HG03432 (cell line): ENCODE data around the gene CCL24.
A peak's percentile ranks its signal among the peaks of the same experiment; 100 is the strongest.
"Not testable (repeated sequence)": the region's sequence is repeated elsewhere in the genome, so short reads cannot be mapped to it uniquely, and the experiment has no call there.

ENCODE experiments used
- ATAC-seq: cut with Tn5 transposase; IDR thresholded peaks from one replicate; pipeline ENCODE4 v1.9.1; 2021; ENCODE audit warnings: mild to moderate bottlenecking, moderate library complexity; ENCODE audit not compliant: unreplicated experiment

The CCL24 gene

DNA sequence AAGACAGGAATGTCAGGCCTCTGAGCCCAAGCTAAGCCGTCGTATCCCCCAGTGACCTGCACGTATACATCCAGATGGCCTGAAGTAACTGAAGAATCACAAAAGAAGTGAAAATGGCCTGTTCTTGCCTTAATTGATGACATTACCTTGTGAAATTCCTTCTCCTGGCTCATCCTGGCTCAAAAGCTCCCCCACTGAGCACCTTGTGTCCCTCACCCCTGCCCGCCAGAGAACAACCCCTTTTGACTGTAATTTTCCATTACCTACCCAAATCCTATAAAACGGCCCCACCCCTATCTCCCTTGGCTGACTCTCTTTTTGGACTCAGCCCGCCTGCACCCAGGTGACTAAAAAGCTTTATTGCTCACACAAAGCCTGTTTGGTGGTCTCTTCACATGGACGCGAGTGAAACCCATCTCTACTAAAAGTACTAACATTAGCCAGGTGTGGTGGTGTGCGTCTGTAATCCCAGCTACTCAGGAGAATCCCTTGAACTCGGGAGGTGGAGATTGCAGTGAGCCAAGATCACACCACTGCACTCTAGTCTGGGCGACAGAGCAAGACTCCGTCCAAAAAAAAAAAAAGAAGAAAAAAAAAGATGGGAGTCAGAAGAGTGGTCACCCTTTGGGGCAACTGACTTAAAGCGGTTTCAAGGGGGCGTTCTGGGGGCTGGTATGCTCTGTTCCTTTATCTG lies 25.3 kb downstream of the CCL24 start:
- ATAC-seq: not testable (repeated sequence)

DNA sequence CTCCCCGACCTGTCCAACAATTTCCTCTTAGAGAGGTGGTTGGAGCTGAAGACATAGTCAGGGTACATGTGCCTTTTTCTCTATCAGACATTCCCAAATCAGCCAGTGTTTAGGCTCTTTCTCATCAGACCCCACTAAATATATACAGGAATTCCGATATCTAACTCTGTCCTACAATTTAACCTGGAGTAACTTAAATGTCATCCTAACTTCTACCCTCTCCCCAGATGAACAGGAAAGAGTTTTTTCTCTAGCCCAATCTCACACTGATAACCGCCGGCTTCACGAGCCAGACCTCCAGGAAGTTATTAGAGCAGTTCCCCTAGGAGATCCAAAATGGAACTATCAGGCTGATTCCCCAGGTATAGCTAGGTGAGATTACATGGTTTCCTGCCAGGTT lies 30.5 kb downstream of the CCL24 start:
- ATAC-seq: not testable (repeated sequence)

DNA sequence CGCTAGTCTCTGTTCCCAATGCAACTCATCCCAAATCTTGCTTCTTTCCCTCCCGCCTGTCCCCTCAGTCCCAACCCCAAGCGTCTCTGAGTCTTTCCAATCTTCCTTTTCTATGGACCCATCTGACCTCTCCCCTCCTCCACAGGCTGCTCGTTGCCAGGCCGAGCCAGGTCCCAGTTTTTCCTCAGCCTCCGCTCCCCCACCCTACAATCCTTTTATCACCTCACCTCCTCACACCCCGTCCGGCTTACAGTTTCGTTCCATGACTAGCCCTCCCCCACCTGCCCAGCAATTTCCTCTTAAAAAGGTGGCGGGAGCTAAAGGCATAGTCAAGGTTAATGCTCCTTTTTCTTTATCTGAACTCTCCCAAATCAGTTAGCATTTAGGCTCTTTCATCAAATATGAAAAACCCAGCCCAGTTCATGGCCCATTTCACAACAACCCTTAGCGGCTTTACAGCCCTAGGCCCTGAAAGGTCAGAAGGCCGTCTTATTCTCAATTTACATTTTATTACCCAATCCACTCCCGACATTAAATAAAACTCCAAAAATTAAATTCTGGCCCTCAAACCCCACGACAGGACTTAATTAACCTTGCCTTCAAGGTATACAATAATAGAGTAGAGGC lies 32.8 kb downstream of the CCL24 start:
- not testable (repeated sequence) for ATAC-seq

DNA sequence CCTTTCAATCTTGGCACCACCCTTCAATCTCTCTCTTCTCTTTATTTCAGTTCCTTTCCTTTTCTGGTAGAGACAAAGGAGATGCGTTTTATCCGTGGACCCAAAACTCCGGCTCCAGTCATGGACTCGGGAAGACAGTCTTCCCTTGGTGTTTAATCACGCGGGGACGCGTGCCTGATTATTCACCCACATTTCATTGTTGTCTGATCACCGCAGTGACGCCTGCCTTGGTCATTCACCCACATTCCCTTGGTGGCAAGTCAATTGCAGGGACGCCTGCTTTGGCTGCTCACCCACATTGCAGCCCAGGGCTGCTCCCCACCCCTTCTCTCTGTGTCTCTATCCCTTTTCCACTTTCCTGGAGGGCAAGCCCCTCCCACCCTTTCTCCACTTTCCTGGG lies 34.1 kb downstream of the CCL24 start:
- ATAC-seq: not testable (repeated sequence)

DNA sequence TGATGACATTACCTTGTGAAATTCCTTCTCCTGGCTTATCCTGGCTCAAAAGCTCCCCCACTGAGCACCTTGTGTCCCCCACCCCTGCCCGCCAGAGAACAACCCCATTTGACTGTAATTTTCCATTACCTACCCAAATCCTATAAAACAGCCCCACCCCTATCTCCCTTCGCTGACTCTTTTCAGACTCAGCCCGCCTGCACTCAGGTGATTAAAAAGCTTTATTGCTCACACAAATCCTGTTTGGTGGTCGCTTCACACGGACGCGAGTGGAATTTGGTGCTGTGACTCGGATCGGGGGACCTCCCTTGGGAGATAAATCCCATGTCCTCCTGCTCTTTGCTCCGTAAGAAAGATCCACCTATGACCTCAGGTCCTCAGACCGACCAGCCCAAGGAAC lies 34.6 kb downstream of the CCL24 start:
- not testable (repeated sequence) for ATAC-seq

DNA sequence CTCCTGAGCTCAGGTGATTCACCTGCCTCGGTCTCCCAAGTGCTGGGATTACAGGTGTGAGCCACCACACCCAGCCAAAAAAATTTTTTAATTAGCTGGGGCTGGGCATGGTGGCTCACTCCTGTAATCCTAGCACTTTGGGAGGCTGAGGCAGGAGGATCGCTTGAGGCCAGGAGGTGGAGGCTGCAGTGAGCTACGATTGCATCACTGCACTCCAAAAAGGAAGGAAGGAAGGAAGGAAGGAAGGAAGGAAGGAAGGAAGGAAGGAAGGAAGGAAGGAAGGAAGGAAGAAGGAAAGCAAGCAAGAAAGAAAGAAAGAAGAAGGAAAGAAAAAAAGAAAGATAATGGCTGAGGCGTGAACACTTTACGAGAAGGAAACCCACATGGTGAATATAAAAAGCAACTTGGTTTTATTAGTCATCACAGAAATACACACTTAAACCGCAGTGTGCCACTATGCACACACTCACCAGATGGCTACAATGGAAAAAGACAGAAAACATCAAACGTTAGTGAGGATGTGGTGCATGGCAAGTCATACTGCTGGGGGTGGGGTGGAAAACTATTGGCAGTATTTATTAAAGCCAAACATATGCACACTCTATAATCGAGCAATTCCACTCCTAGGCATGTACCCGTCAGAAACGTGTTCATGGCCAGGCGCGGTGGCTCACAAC lies 37.2 kb downstream of the CCL24 start:
- no peak for ATAC-seq

DNA sequence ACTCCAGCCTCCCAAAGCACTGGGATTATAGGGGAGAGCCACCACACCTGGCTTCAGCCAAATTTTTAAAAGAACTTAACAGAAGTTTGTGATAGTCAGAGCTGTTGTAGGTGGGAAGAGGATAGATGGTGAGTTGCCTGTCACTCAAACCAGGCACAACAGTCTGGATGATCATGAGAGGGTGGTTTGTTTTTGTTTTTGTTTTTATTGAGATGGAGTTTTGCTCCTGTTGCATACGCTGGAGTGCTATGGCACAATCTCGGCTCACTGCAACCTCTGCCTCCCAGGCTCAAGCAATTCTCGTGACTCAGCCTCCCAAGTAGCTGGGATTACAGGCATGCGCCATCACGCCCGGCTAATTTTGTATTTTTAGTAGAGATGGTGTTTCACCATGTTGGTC lies 39.6 kb downstream of the CCL24 start:
- not testable (repeated sequence) for ATAC-seq

DNA sequence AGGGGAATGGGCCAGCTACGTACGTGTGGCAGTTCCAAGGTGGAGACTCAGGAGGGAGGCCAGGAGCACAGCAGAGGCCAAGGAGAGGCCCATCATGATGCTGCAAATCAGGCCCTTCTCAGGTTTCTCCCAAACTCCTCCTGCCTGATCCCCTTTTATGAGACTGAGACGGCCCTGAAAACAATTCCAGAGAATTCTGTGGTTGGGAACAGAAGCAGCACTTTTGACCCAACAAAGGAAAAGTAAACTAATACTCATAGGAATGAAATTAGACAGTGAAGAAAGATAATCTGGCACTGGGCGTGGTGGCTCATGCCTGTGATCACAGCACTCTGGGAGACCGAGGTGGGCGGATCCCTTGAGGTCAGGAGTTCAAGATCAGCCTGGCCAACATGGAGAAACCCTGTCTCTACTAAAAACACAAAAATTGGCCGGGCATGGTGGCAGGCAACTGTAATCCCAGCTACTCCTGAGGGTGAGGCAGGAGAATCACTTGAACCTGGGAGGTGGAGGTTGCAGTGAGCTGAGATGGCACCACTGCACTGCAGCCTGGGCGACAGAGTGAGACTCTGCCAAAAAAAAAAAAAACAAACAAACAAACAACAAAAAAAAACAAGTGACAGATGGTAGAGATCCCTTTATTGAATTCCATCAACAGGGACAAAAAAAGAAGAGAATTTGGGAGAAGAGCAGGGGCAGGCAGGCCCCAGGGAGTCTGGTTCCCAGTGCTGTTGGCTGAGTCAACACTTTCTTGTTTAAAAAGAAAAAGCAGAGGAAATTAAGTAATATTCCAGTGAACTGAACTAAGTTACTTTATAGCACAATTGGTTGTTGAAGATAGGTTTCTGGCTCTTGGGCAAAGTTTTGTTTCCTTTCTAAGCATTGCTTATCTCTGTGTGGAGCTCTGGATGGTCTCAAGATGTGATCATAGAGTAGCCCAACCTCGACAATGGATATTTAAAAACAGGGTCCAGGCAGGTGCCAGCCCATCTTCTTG lies 41.2 kb downstream of the CCL24 start, which contains the start of gene CCL26:
Gene CCL26, minus strand, starts transcription at position 131 of the 997 bp plus-strand sequence. Its CDS starts 35 bp downstream, at position 96.
- no peak for ATAC-seq

DNA sequence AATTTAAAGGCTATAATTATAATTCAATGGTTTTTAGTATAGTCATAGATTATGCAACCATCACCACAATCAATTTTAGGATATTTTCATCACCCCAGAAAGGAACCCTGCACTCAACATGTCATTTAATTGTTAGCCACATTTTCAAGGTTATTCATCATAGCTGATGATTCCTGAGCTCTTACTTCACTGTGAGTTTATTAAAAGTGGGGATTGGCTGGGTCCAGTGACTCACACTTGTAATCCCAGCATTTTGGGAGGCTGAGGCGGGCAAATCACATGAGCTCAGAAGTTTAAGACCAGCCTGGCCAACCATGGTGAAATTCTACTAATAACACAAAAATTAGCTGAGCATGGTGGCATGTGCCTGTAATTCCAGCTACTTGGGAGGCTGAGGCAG lies 42.4 kb downstream of the CCL24 start:
- ATAC-seq: no peak

DNA sequence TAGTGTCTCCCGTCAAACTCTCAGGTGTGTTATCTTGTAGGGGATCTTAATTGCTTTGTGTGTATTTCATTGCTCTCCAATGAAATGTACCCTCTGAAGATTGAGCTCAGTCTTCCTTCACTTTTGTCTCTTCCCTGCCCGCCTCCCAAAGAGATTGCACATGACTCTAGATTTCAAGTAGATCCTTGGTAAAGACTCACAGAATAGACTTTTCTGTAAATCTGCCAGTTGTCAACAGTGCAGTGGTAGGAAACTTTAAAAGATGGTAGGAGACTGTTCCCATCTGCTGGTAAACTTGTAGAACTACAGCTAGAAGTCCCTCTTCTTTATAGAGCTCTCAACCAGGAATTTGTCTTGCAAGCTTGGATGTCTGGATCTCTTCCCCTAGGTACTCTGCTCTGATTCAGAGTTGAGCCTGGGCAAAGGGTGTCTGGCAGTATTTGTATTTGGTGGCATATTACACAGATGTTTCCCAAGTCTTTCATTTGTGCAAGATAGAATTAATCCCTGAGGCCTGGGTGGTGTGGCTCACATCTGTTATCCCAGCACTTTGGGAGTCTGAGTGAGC lies 51.2 kb downstream of the CCL24 start:
- peak; percentile 42 for ATAC-seq

DNA sequence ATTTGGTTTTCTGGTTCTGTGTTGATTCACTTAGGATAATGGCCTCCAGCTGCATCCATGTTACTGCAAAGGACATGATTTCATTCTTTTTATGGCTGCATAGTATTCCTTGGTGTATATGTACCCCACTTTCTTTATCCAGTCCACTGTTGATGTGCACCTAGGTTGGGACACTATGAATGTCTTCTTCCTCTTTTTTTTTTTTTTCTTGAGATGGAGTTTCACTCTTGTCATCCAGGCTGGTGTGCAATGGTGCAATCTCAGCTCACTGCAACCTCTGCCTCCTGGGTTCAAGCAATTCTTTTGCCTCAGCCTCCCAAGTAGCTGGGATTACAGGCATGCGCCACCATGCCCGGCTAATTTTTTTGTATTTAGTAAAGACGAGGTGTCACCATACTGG lies 51.8 kb downstream of the CCL24 start:
- not testable (repeated sequence) for ATAC-seq
